Neural progenitor cell (in vitro differentiated cells): ENCODE data around the gene CEL.

ENCODE experiments used
- CTCF ChIP-seq: fragments of 200-600 bp; sonication (generic); IDR thresholded peaks from 2 replicates; pipeline ENCODE4 v1.5.1; 2017; ENCODE audit warnings: antibody characterized with exemption, mild to moderate bottlenecking
- EZH2 ChIP-seq: fragments of 200-600 bp; sonication (generic); IDR thresholded peaks from 2 replicates; pipeline ENCODE4 v1.6.1; 2017; ENCODE audit warnings: antibody characterized with exemption, mild to moderate bottlenecking, moderate library complexity
- EZH2phosphoT487 ChIP-seq: fragments of 200-600 bp; sonication (generic); IDR thresholded peaks from 2 replicates; pipeline ENCODE4 v1.6.1; 2017; ENCODE audit warnings: antibody characterized with exemption

GRCh38 chr9:133118179-133118520 lies 56.4 kb downstream of the CEL start:
- no peak for TF ChIP-seq CTCF
- TF ChIP-seq EZH2, result no peak
- TF ChIP-seq EZH2phosphoT487, result no peak
